Left lung (tissue), 10 donors: Measurements from ENCODE around the gene CD200R1. TPM values are rescaled to one million over a fixed set of nuclear protein-coding genes. Genes with fewer than 3 reads are reported as not detected.

ENCODE experiments used
- ATAC-seq: fragments of 200-7000 bp; cut with Tn5 transposase; one replicate; pipeline ENCODE4 v1.9.1; 2020; ENCODE audit warnings: moderate library complexity
- DNase-seq, 4 donors: peaks; one replicate each; pipeline ENCODE4 v3.0.0-alpha.2; 2013 to 2020
- H3K27ac ChIP-seq, 2 donors: fragments of 200-600 bp; sonication (generic) in 1 of 2; one replicate each; pipeline versions ENCODE4 v1.5.0 to v1.8.0; 2020 to 2021
- H3K27me3 ChIP-seq, 2 donors: fragments of 200-600 bp; sonication (generic) in 1 of 2; one replicate each; pipeline versions ENCODE4 v1.5.0 to v1.8.0; 2020 to 2021
- H3K36me3 ChIP-seq, 2 donors: fragments of 200-600 bp; sonication (generic) in 1 of 2; one replicate each; pipeline versions ENCODE4 v1.5.0 to v1.8.0; 2020 to 2021
- H3K4me1 ChIP-seq, 2 donors: fragments of 200-600 bp; one replicate each; pipeline ENCODE4 v1.8.0; 2021
- H3K4me3 ChIP-seq, 2 donors: fragments of 200-600 bp; sonication (generic) in 1 of 2; one replicate each; pipeline versions ENCODE4 v1.5.0 to v1.8.0; 2020 to 2021; ENCODE audit warnings: mild to moderate bottlenecking in 1 of 2
- H3K9me3 ChIP-seq, 2 donors: fragments of 200-600 bp; sonication (generic) in 1 of 2; one replicate each; pipeline versions ENCODE4 v1.5.0 to v1.8.0; 2020 to 2021
- CTCF ChIP-seq, 2 donors: fragments of 200-600 bp; sonication (generic) in 1 of 2; IDR thresholded peaks; one replicate each; pipeline versions ENCODE4 v1.5.0 to v1.8.0; 2021; ENCODE audit warnings: antibody characterized with exemption in 2 of 2
- intact Hi-C, 2 donors: fragments of 100-400 bp; cut with DNase I; formaldehyde crosslinking; loops; one replicate each; pipeline versions ENCODE4 v1.11.2 to v1.14.2; 2022
- polyA plus RNA-seq, 6 donors: library from polyadenylated mRNA; unstranded; fragments of 120-200 nt; gene quantifications; one replicate each; pipeline ENCODE4 v1.2.1, GENCODE V29; 2013; ENCODE audit not compliant: insufficient read length in 6 of 6
- total RNA-seq, 2 donors: library from RNA; stranded (reverse); fragmentation: NEBNext Ultra II Directional; extraction: Animal tissue kit (Norgen Biotek cat#: 25700); gene quantifications; one replicate each; pipeline ENCODE4 v1.2.1, GENCODE V29; 2021
- donor health status: DM: no; HTN: yes; CAD: no.
- donor health status: DM: no; HTN: no; CAD: no.

Gene CD200R1
- total and polyA plus RNA-seq, 8 donors = 1.2 to 3.5 (median 2.0) TPM

- H3K27me3 ChIP-seq = peaks cover 0 to 6% of the 10 kb centered on the region in 2 donors
- ATAC-seq (peak; percentile 36), DNase-seq (no peak)
- no peaks in the 10 kb centered on the region for H3K36me3 ChIP-seq
- no peaks in the 10 kb centered on the region for H3K9me3 ChIP-seq
- no peak overlapping the region for H3K27ac ChIP-seq
- no peak for TF ChIP-seq CTCF (IDR thresholded peaks at IDR 0.05)
- intact Hi-C loops = no loop called here
- H3K4me1 ChIP-seq = no peaks in the 10 kb centered on the region
- H3K4me3 ChIP-seq = no peak overlapping the region
Measured at GRCh38 chr3:112894258-112894657, 80.6 kb downstream of the CD200R1 start.

- H3K4me1 ChIP-seq = no peaks in the 10 kb centered on the region
- no peaks in the 10 kb centered on the region for H3K36me3 ChIP-seq
- no peak overlapping the region for H3K27ac ChIP-seq
- peaks cover 0 to 6% of the 10 kb centered on the region in 2 donors for H3K27me3 ChIP-seq
- H3K4me3 ChIP-seq = no peak overlapping the region
- intact Hi-C loops = no loop called here
- no peaks in the 10 kb centered on the region for H3K9me3 ChIP-seq
- ATAC-seq (no peak), DNase-seq (no peak)
- TF ChIP-seq CTCF (IDR thresholded peaks at IDR 0.05) = no peak
Measured at GRCh38 chr3:112889357-112889756, 85.5 kb downstream of the CD200R1 start.

GRCh38 chr3:112888381-112889085 lies 86.4 kb downstream of the CD200R1 start:
- ATAC-seq = no peak
- no peak overlapping the region for H3K27ac ChIP-seq
- H3K4me3 ChIP-seq = no peak overlapping the region
- intact Hi-C loops = no loop called here
- peaks cover 0 to 6% of the 10 kb centered on the region in 2 donors for H3K27me3 ChIP-seq
- no peaks in the 10 kb centered on the region for H3K9me3 ChIP-seq
- no peaks in the 10 kb centered on the region for H3K4me1 ChIP-seq
- no peak for TF ChIP-seq CTCF (IDR thresholded peaks at IDR 0.05)
- no peak for DNase-seq
- H3K36me3 ChIP-seq = no peaks in the 10 kb centered on the region

- no peak for TF ChIP-seq CTCF (IDR thresholded peaks at IDR 0.05)
- no peaks in the 10 kb centered on the region for H3K9me3 ChIP-seq
- H3K27me3 ChIP-seq = peaks cover 0 to 4% of the 10 kb centered on the region in 2 donors
- no peaks in the 10 kb centered on the region for H3K4me1 ChIP-seq
- H3K27ac ChIP-seq = no peak overlapping the region
- no peak for ATAC-seq
- intact Hi-C loops = no loop called here
- DNase-seq = no peak
- no peak overlapping the region for H3K4me3 ChIP-seq
- H3K36me3 ChIP-seq = no peaks in the 10 kb centered on the region
Measured at GRCh38 chr3:112884678-112885290, 90.1 kb downstream of the CD200R1 start.

- no peaks in the 10 kb centered on the region for H3K4me1 ChIP-seq
- DNase-seq (no peak), ATAC-seq (no peak)
- H3K9me3 ChIP-seq = no peaks in the 10 kb centered on the region
- no peaks in the 10 kb centered on the region for H3K36me3 ChIP-seq
- TF ChIP-seq CTCF (IDR thresholded peaks at IDR 0.05) = no peak
- no peak overlapping the region for H3K27ac ChIP-seq
- intact Hi-C loops = no loop called here
- H3K27me3 ChIP-seq = no peaks in the 10 kb centered on the region
- no peak overlapping the region for H3K4me3 ChIP-seq
Measured at GRCh38 chr3:112881891-112882290, 93.0 kb downstream of the CD200R1 start.
